Effector memory CD4-positive, alpha-beta T cell (primary cell): ENCODE data around the gene NR2C2.

Experiments used
- DNase-seq, 3 donors: peaks; one replicate each; pipeline ENCODE4 v3.0.0-alpha.2; 2020
- H3K27ac ChIP-seq: 2 replicates; pipeline ENCODE4 v1.7.0; 2013; ENCODE audit warnings: mild to moderate bottlenecking, low read length, moderate library complexity; ENCODE audit not compliant: insufficient read depth, poor library complexity, severe bottlenecking
- H3K27me3 ChIP-seq: replicated peaks from 2 replicates; pipeline ENCODE4 v1.7.0; 2013; ENCODE audit warnings: mild to moderate bottlenecking, low read length; ENCODE audit not compliant: insufficient read depth, control insufficient read depth, poor library complexity, severe bottlenecking
- H3K36me3 ChIP-seq: 2 replicates; pipeline ENCODE4 v1.7.0; 2013; ENCODE audit warnings: mild to moderate bottlenecking, low read length, moderate library complexity; ENCODE audit not compliant: control insufficient read depth, insufficient read depth
- H3K4me1 ChIP-seq: 2 replicates; pipeline ENCODE4 v1.7.0; 2013; ENCODE audit warnings: low read length, mild to moderate bottlenecking; ENCODE audit not compliant: control insufficient read depth, insufficient read depth, poor library complexity, severe bottlenecking
- H3K4me3 ChIP-seq: 2 replicates; pipeline ENCODE4 v1.7.0; 2013; ENCODE audit warnings: low read length, low read depth, mild to moderate bottlenecking; ENCODE audit not compliant: insufficient read depth, poor library complexity, severe bottlenecking
- H3K9me3 ChIP-seq: 2 replicates; pipeline ENCODE4 v1.7.0; 2013; ENCODE audit warnings: mild to moderate bottlenecking, low read length, moderate library complexity; ENCODE audit not compliant: control insufficient read depth

The NR2C2 gene

GRCh38 chr3:15066467-15066866, 119.1 kb downstream of the NR2C2 start:
- Histone ChIP-seq H3K4me3 (no peak overlapping the region), H3K36me3 (peaks cover under 1% of the 10 kb centered on the region), H3K27me3 (no peaks in the 10 kb centered on the region), H3K9me3 (no peaks in the 10 kb centered on the region), H3K4me1 (peaks cover 11% of the 10 kb centered on the region), H3K27ac (no peak overlapping the region)
- DNase-seq = no peak

GRCh38 chr3:15069441-15069840, 122.1 kb downstream of the NR2C2 start:
- Histone ChIP-seq H3K27me3 (no peaks in the 10 kb centered on the region), H3K36me3 (peaks cover 23% of the 10 kb centered on the region), H3K27ac (no peak overlapping the region), H3K4me1 (no peaks in the 10 kb centered on the region), H3K4me3 (no peak overlapping the region), H3K9me3 (no peaks in the 10 kb centered on the region)
- no peak for DNase-seq

GRCh38 chr3:15071699-15072098, 124.3 kb downstream of the NR2C2 start:
- H3K4me1 ChIP-seq = no peaks in the 10 kb centered on the region
- DNase-seq = no peak
- no peak overlapping the region for H3K27ac ChIP-seq
- H3K27me3 ChIP-seq = no peaks in the 10 kb centered on the region
- H3K4me3 ChIP-seq = no peak overlapping the region
- no peaks in the 10 kb centered on the region for H3K9me3 ChIP-seq
- H3K36me3 ChIP-seq = peaks cover 45% of the 10 kb centered on the region

DNA sequence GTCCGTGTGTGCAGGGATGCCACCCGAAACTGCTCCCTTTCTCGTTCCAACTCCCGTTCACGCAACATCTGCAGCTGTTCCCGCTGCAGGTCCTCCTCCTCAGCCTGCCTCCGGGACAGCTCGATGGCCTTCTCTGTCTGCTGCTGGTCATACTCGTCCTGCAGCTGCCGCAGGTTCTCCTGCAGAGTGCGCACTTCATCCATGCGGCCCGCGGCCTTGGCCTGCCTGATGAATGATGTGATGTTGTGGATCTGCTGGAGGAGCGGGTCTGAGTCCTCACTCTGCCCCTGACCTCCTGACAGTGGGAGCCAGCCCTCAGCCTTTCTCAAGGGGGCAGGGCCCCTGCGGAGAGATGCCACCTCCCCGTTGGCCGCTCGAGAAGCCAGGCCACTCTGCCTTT, 127.1 kb downstream of the NR2C2 start:
- Histone ChIP-seq H3K27ac (no peak overlapping the region), H3K9me3 (no peaks in the 10 kb centered on the region), H3K36me3 (peaks cover 69% of the 10 kb centered on the region), H3K27me3 (no peaks in the 10 kb centered on the region), H3K4me3 (no peak overlapping the region), H3K4me1 (no peaks in the 10 kb centered on the region)
- DNase-seq = no peak

GRCh38 chr3:15079091-15079490, 131.7 kb downstream of the NR2C2 start:
- no peak for DNase-seq
- no peak overlapping the region for H3K4me3 ChIP-seq
- no peaks in the 10 kb centered on the region for H3K4me1 ChIP-seq
- H3K36me3 ChIP-seq = peaks cover 86% of the 10 kb centered on the region
- no peaks in the 10 kb centered on the region for H3K9me3 ChIP-seq
- no peak overlapping the region for H3K27ac ChIP-seq
- H3K27me3 ChIP-seq = no peaks in the 10 kb centered on the region

DNA sequence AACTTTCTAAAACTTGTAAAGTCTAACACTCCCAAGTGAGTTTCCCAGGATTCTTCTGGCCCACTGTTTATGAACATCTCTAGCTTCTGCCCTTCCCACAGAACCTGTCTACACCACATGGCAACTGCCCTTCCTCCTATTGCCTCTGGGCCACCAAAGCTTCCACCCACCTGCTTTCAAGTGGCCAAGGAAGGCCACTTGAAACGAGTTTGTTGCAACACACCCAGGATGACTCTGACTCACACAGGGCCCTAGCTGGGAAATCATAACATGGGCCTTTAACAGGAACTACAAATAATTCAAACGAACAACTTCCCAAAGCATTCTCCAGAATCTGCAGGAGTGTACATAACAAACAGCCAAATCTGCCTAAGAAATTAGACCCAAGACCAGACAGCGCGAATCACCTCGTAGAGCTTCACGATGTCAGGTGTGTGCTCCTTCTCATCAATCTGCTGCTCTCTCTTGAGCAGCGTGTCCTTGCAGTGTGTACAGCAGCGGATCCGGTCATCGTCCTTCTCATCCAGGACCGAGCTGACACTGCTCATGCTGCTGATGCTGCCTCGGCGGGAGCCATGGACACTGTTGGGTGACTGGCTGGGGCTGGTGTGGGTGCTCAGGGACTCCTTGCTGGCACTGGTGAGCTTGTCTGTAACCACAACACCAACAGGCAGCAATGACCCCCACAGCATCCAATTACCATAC, 134.7 kb downstream of the NR2C2 start:
- no peaks in the 10 kb centered on the region for H3K4me1 ChIP-seq
- H3K27me3 ChIP-seq = no peaks in the 10 kb centered on the region
- H3K9me3 ChIP-seq = no peaks in the 10 kb centered on the region
- no peak overlapping the region for H3K27ac ChIP-seq
- H3K36me3 ChIP-seq = peaks cover 86% of the 10 kb centered on the region
- H3K4me3 ChIP-seq = no peak overlapping the region
- no peak for DNase-seq

GRCh38 chr3:15083252-15083651, 135.9 kb downstream of the NR2C2 start:
- Histone ChIP-seq H3K27ac (no peak overlapping the region), H3K4me1 (no peaks in the 10 kb centered on the region), H3K4me3 (no peak overlapping the region), H3K27me3 (no peaks in the 10 kb centered on the region), H3K36me3 (peaks cover 78% of the 10 kb centered on the region), H3K9me3 (no peaks in the 10 kb centered on the region)
- no peak for DNase-seq

GRCh38 chr3:15086263-15086662, 138.9 kb downstream of the NR2C2 start:
- no peak for DNase-seq
- Histone ChIP-seq H3K27me3 (no peaks in the 10 kb centered on the region), H3K27ac (no peak overlapping the region), H3K9me3 (no peaks in the 10 kb centered on the region), H3K36me3 (peaks cover 79% of the 10 kb centered on the region), H3K4me1 (no peaks in the 10 kb centered on the region), H3K4me3 (no peak overlapping the region)

- H3K9me3 ChIP-seq = no peaks in the 10 kb centered on the region
- no peaks in the 10 kb centered on the region for H3K4me1 ChIP-seq
- H3K36me3 ChIP-seq = peaks cover 79% of the 10 kb centered on the region
- no peaks in the 10 kb centered on the region for H3K27me3 ChIP-seq
- DNase-seq = no peak
- H3K27ac ChIP-seq = no peak overlapping the region
- no peak overlapping the region for H3K4me3 ChIP-seq
These were observed 139.3 kb downstream of the NR2C2 start for GRCh38 chr3:15086699-15087098.

GRCh38 chr3:15089201-15089600, 141.8 kb downstream of the NR2C2 start:
- Histone ChIP-seq H3K9me3 (no peaks in the 10 kb centered on the region), H3K4me3 (no peak overlapping the region), H3K27me3 (no peaks in the 10 kb centered on the region), H3K27ac (no peak overlapping the region), H3K4me1 (no peaks in the 10 kb centered on the region), H3K36me3 (peaks cover 64% of the 10 kb centered on the region)
- no peak for DNase-seq
